Omental fat pad (tissue), 4 donors: ENCODE measurements around the gene GJE1. TPM values are rescaled to one million over a fixed set of nuclear protein-coding genes. Genes with fewer than 3 reads are reported as not detected.
A peak's percentile ranks its signal among the peaks of the same experiment; 100 is the strongest.
"Not testable (repeated sequence)": the region's sequence is repeated elsewhere in the genome, so short reads cannot be mapped to it uniquely, and the experiment has no call there.

Experiments used
- ATAC-seq: fragments of 150-250 bp; one replicate; pipeline ENCODE4 v1.9.1; 2016; ENCODE audit warnings: mild to moderate bottlenecking, moderate library complexity; ENCODE audit not compliant: low FRiP score
- DNase-seq: peaks from one replicate; pipeline ENCODE4 v3.0.0-alpha.2; 2019; ENCODE audit warnings: low spot score
- CTCF ChIP-seq, 3 donors: fragments of 450-650 bp; IDR thresholded peaks; one replicate each; pipeline ENCODE4 v1.5.1; 2016 to 2017; ENCODE audit warnings: antibody characterized with exemption in 3 of 3, mild to moderate bottlenecking in 3 of 3, moderate library complexity in 2 of 3
- total RNA-seq, 4 donors: library from RNA; depleted of rRNA; stranded (reverse); fragments of >200 nt; gene quantifications; one replicate each; pipeline ENCODE4 v1.1.0, GENCODE V29; 2016

GJE1 gene
- total RNA-seq, 4 donors from 2014 or later, result not detected

DNA sequence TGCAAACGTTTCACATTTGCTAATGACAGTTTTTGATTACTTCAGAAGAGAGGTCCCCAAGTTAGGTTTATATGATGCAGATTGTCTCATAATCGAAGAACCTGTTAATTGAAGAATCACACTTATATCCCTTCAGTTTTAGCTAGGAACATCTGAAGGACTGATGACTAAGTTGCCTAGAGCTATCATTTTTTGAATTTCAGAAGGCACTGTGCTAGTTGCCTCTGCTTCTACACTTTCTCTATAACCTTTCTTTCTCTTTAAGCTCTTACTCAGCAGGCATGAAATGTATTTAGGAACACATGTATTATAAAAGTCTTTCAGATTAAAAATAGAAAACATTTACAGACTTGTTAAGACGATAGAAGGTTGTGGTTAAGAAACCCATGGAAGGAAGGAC, 14.4 kb upstream of the GJE1 start:
- no peak for TF ChIP-seq CTCF (IDR thresholded peaks at IDR 0.05)
- DNase-seq, result no peak
- no peak for ATAC-seq

DNA sequence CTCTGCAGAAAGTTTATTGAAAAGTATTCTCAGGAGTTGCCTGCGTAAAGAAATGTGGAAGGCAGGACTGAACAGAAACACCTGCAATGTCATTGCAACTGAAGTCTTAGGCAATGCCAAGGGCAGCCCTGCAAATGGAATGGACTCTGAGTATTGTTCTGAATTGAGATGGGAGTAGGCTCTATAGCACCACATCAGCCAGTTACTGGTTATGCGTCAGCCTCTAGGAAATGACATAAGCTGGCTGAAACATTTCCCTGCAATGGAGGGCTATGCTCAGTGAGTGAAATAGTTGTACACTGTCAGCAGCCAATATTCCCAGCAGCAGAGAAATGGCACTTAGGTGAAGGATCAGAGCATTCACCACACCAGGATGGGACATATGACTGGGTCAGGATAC, 13.8 kb upstream of the GJE1 start:
- TF ChIP-seq CTCF (IDR thresholded peaks at IDR 0.05), result no peak
- ATAC-seq (no peak), DNase-seq (no peak)

GRCh38 chr6:142121342-142121741, 11.4 kb upstream of the GJE1 start:
- DNase-seq (no peak), ATAC-seq (no peak)
- no peak for TF ChIP-seq CTCF (IDR thresholded peaks at IDR 0.05)

DNA sequence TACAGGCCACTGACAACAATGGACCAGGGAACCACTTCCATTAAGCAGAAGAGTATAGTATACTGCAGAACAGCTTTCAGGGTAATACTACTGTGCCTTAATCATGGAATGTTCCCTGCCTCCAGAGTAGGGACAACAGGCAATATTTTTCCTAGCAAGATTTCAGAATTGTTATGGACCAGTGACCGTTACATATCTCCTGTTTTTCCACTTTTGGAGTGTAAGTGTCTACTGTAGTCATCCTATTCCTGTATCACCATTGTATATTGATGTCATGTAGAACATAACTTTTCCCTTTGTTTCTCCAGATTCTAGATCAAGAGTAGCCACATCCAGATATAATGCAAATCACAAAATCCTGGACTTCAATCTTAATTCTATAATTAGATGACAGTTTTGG, 1.9 kb upstream of the GJE1 start:
- no peak for TF ChIP-seq CTCF (IDR thresholded peaks at IDR 0.05)
- ATAC-seq (no peak), DNase-seq (no peak)

DNA sequence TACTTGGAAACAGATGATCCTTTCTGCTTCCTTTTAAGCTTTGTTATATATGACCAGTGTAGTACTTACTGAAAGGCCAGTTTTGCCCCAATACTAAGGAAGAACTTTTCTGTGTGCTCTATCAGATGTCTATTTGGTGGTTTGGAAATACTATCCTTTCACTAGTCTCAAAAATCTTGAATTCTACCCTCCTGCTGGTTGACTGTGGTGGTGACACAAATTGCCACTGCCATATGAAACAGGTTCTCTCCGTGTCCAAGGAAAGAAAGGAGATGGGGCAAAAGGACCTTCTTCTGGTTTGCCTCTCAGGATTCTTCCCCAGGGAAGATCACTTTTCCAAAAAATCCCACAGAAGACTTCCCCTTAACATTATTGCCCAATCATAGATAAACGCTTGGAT, 6.2 kb downstream of the GJE1 start:
- DNase-seq (no peak), ATAC-seq (no peak)
- no peak for TF ChIP-seq CTCF (IDR thresholded peaks at IDR 0.05)

- not testable (repeated sequence) for ATAC-seq, DNase-seq
Measured at GRCh38 chr6:142141531-142141930, 8.8 kb downstream of the GJE1 start.

- peak; percentile 99 for ATAC-seq
- peak in 2 of 3 donors; percentile 30 to 37 for TF ChIP-seq CTCF (IDR thresholded peaks at IDR 0.05)
- peak; percentile 88 for DNase-seq
Measured at GRCh38 chr6:142146828-142147662, 14.3 kb downstream of the GJE1 start, which contains the start of the genes NMBR and VTA1. NMBR (minus strand) TSS chr6:142147122; CDS start chr6:142088658, 58,464 bp downstream. VTA1 (plus strand) TSS chr6:142147263; CDS start chr6:142147288, 25 bp downstream.
